ENCODE data around the gene EBNA1BP2. TPM values are rescaled to one million over a fixed set of nuclear protein-coding genes. Genes with fewer than 3 reads are reported as not detected.
"Not testable (repeated sequence)": the region's sequence is repeated elsewhere in the genome, so short reads cannot be mapped to it uniquely, and the experiment has no call there.

The EBNA1BP2 gene
- total and polyA plus RNA-seq, 3 donors from 2014 or later, result 74.0 to 87.9 (median 81.7) TPM

GRCh38 chr1:43129426-43129825, 42.7 kb downstream of the EBNA1BP2 start:
- Histone ChIP-seq H3K4me3 (no peak overlapping the region), H3K36me3 (ENCODE audit: low read depth, missing control alignments) (no peaks in the 10 kb centered on the region), H3K27ac (no peak overlapping the region), H3K9me3 (no peaks in the 10 kb centered on the region), H3K27me3 (no peaks in the 10 kb centered on the region), H3K4me1 (no peaks in the 10 kb centered on the region)
- WGBS, 2 donors, result 64 to 69% methylated on average over 5 of the region's 5 CpGs
- TF ChIP-seq CTCF (IDR thresholded peaks at IDR 0.05) (no peak), POLR2A (IDR thresholded peaks at IDR 0.05) (no peak)
- no peak for DNase-seq
- intact Hi-C loops (cut with DNase I; ENCODE audit: low total_unique reads), result no loop called here

- 88 to 90% methylated on average over 3 of the region's 3 CpGs for WGBS, 2 donors
- no peak overlapping the region for H3K27ac ChIP-seq
Observed at GRCh38 chr1:43128816-43129215, 43.3 kb downstream of the EBNA1BP2 start.

GRCh38 chr1:43123031-43123430, 49.1 kb downstream of the EBNA1BP2 start:
- WGBS, 2 donors, result 64 to 65% methylated on average over 1 of the region's 1 CpG
- DNase-seq, result no peak
- TF ChIP-seq POLR2A (IDR thresholded peaks at IDR 0.05) (no peak), CTCF (IDR thresholded peaks at IDR 0.05) (no peak)
- H3K27ac ChIP-seq, result no peak overlapping the region
- no peaks in the 10 kb centered on the region for H3K27me3 ChIP-seq
- intact Hi-C loops (cut with DNase I; ENCODE audit: low total_unique reads), result no loop called here
- no peak overlapping the region for H3K4me3 ChIP-seq
- no peaks in the 10 kb centered on the region for H3K36me3 ChIP-seq (ENCODE audit: low read depth, missing control alignments)
- H3K4me1 ChIP-seq, result no peaks in the 10 kb centered on the region
- H3K9me3 ChIP-seq, result no peaks in the 10 kb centered on the region

More at GRCh38 chr1:43128816-43129215, 43.3 kb downstream of the EBNA1BP2 start:
- no peaks in the 10 kb centered on the region for H3K36me3 ChIP-seq (ENCODE audit: low read depth, missing control alignments)
- no peak for DNase-seq
- TF ChIP-seq CTCF (IDR thresholded peaks at IDR 0.05), result no peak
- no peak for TF ChIP-seq POLR2A (IDR thresholded peaks at IDR 0.05)
- no peaks in the 10 kb centered on the region for H3K4me1 ChIP-seq
- H3K4me3 ChIP-seq, result no peak overlapping the region
- H3K9me3 ChIP-seq, result no peaks in the 10 kb centered on the region
- no peaks in the 10 kb centered on the region for H3K27me3 ChIP-seq
- intact Hi-C loops (cut with DNase I; ENCODE audit: low total_unique reads), result no loop called here

- Histone ChIP-seq H3K27me3 (no peaks in the 10 kb centered on the region), H3K9me3 (no peaks in the 10 kb centered on the region), H3K4me3 (no peak overlapping the region), H3K36me3 (ENCODE audit: low read depth, missing control alignments) (no peaks in the 10 kb centered on the region), H3K4me1 (no peaks in the 10 kb centered on the region), H3K27ac (no peak overlapping the region)
- DNase-seq, result no peak
- 88 to 90% methylated on average over 8 of the region's 8 CpGs for WGBS, 2 donors
- no peak for TF ChIP-seq POLR2A (IDR thresholded peaks at IDR 0.05)
- no peak for TF ChIP-seq CTCF (IDR thresholded peaks at IDR 0.05)
- intact Hi-C loops (cut with DNase I; ENCODE audit: low total_unique reads), result no loop called here
Observed at GRCh38 chr1:43121256-43121900, 50.7 kb downstream of the EBNA1BP2 start.

GRCh38 chr1:43119928-43120586, 52.0 kb downstream of the EBNA1BP2 start:
- WGBS, 2 donors, result 60 to 64% methylated on average over 21 to 32 of the region's 35 CpGs
- H3K4me3 ChIP-seq; H3K27ac ChIP-seq; H3K9me3 ChIP-seq; H3K27me3 ChIP-seq; DNase-seq; H3K36me3 ChIP-seq (ENCODE audit: low read depth, missing control alignments); intact Hi-C loops (cut with DNase I; ENCODE audit: low total_unique reads); H3K4me1 ChIP-seq: not testable (repeated sequence)

Small RNA genes lying within 50 kb of the gene (microRNA-seq; reads per million reads assigned to microRNA genes)
- gene MIR6733 (ENCODE audit: borderline number of aligned reads in 2 of 2, borderline replicate concordance in 1 of 2), result 0 to 1.4 reads per million in 2 donors

Small RNA genes lying within 50 kb of the gene (small RNA-seq; reads per million reads assigned to genes)
- gene RNA5SP46, result 0 reads per million in 2 donors

Other genes with a start within 250 kb of the EBNA1BP2 start
- 10 to 100 TPM; 36.9 to 38.3 TPM for gene SLC2A1, start 213.4 kb downstream of the EBNA1BP2 start, total RNA-seq
- gene SLC2A1, start 213.4 kb downstream of the EBNA1BP2 start, polyA plus RNA-seq (ENCODE audit: insufficient read depth, low read depth, low replicate concordance), result 19.4 TPM
- 10 to 100 TPM; 16.6 to 22.9 TPM for gene CFAP57, start within 50 bp of the EBNA1BP2 start, total RNA-seq
- 38.7 TPM for gene CFAP57, start within 50 bp of the EBNA1BP2 start, polyA plus RNA-seq (ENCODE audit: insufficient read depth, low read depth, low replicate concordance)
- 1 to 10 TPM in 1 of 2 donors, under 1 TPM in 1; 0.71 to 2.0 TPM for gene TMEM125, start 97.7 kb upstream of the EBNA1BP2 start, total RNA-seq
- gene TMEM125, start 97.7 kb upstream of the EBNA1BP2 start, polyA plus RNA-seq (ENCODE audit: insufficient read depth, low read depth, low replicate concordance), result 2.2 TPM
- gene C1orf210, start 113.3 kb upstream of the EBNA1BP2 start, total RNA-seq, result under 1 TPM in 1 of 2 donors, not detected in 1; 0.25 TPM
- gene C1orf210, start 113.3 kb upstream of the EBNA1BP2 start, polyA plus RNA-seq (ENCODE audit: insufficient read depth, low read depth, low replicate concordance), result 0.71 TPM
- 10 to 100 TPM; 10.5 to 16.8 TPM for gene TIE1, start 128.7 kb upstream of the EBNA1BP2 start, total RNA-seq
- gene TIE1, start 128.7 kb upstream of the EBNA1BP2 start, polyA plus RNA-seq (ENCODE audit: insufficient read depth, low read depth, low replicate concordance), result 10.9 TPM
- under 1 TPM; 0.47 to 0.56 TPM for gene MPL, start 165.5 kb upstream of the EBNA1BP2 start, total RNA-seq
- gene MPL, start 165.5 kb upstream of the EBNA1BP2 start, polyA plus RNA-seq (ENCODE audit: insufficient read depth, low read depth, low replicate concordance), result 0.32 TPM
- 10 to 100 TPM; 44.7 to 48.6 TPM for gene CDC20, start 186.7 kb upstream of the EBNA1BP2 start, total RNA-seq
- 135 TPM for gene CDC20, start 186.7 kb upstream of the EBNA1BP2 start, polyA plus RNA-seq (ENCODE audit: insufficient read depth, low read depth, low replicate concordance)
- gene ELOVL1, start 195.7 kb upstream of the EBNA1BP2 start, total RNA-seq, result 10 to 100 TPM; 30.6 to 40.1 TPM
- gene ELOVL1, start 195.7 kb upstream of the EBNA1BP2 start, polyA plus RNA-seq (ENCODE audit: insufficient read depth, low read depth, low replicate concordance), result 51.5 TPM
- 10 to 100 TPM; 43.2 to 49.4 TPM for gene MED8, start 217.5 kb upstream of the EBNA1BP2 start, total RNA-seq
- 46.5 TPM for gene MED8, start 217.5 kb upstream of the EBNA1BP2 start, polyA plus RNA-seq (ENCODE audit: insufficient read depth, low read depth, low replicate concordance)
- gene SZT2, start 217.6 kb upstream of the EBNA1BP2 start, total RNA-seq, result 100 to 1,000 TPM in 1 of 2 donors, 10 to 100 TPM in 1; 90.1 to 115 TPM
- gene SZT2, start 217.6 kb upstream of the EBNA1BP2 start, polyA plus RNA-seq (ENCODE audit: insufficient read depth, low read depth, low replicate concordance), result 40.0 TPM

Measured in testis (tissue), 3 donors.